Activated CD4-positive, alpha-beta T cell treated with anti-CD3 and anti-CD28 coated beads for 24 hours (primary cell): ENCODE data around the gene SSX1.
"Not testable (repeated sequence)": the region's sequence is repeated elsewhere in the genome, so short reads cannot be mapped to it uniquely, and the experiment has no call there.

Experiments
- DNase-seq, 2 donors: peaks; one replicate each; pipeline ENCODE4 v3.0.0-alpha.2; 2020; ENCODE audit warnings: low read depth in 2 of 2

SSX1 gene, protein sequence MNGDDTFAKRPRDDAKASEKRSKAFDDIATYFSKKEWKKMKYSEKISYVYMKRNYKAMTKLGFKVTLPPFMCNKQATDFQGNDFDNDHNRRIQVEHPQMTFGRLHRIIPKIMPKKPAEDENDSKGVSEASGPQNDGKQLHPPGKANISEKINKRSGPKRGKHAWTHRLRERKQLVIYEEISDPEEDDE

DNA sequence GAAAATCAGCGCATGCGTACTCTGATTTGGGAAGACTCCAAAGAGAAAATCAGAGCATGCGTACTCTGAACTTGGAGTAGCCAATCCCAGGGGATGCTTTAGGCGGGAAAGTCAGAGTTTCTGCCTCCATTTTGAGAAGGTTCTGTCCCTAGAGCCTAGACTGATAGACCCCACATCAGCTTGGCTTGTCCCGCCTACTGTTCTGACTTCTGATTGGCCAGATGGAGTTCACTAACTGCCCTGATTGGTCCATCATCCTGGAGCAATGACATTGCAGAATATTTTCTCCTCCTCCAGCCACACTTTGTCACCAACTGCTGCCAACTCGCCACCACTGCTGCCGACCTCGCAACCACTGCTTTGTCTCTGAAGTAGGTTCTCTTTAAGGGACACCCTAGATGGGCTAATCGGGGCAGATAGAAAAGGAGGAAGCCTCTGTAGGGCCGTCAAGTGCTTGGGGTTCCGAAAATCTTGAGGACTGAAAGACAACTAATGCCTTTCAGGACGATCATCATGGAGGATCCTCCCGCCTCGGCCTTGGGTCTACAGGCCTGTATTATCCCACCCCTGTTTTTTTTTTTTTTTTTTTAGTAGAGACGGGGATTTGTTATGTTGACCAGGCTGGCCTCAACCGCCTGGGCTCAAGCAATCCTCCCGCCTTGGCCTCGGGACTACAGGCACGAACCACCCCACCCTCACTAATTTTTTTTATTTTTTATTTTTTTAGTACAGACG, at the start of gene SSX1:
Gene SSX1 (plus strand): TSS at position 331 of the 735 bp plus-strand sequence. CDS start 1,850 bp downstream, outside the sequence.
- not testable (repeated sequence) for DNase-seq

DNA sequence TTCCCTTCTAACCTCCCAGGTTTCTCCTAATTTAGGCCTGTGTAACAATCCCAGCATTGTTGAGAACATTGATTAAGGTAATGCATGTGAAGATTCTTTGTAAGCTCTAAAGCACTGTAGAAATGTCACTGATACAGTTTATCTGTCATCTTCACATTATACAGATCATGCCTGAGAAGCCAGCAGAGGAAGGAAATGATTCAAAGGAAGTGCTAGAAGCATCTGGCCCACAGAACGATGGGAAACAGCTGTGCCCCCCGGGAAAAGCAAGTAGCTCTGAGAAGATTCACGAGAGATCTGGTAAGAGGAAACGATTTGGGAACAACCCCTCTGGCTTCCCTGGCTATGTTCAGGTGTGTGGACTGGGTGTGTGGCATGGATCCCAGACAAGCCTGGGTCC, 40.9 kb upstream of the SSX1 start:
- DNase-seq = not testable (repeated sequence)

DNA sequence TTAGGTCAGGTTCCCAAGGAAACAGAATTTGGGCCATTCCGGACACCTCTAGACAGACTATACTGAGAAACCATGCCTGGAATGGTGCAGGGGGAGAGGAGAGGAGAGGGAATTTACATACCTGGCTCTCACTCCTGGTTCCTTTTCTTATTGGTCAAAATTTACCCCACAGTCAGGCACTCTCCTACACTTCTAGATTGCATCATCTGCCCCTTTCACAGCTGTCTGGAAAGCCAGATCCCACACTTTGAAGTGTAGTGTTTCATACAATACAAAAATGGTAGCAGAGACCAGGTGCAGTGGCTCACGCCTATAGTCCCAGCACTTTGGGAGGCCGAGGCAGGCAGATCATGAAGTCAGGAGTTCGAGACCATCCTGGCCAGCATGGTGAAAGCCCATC, 31.0 kb upstream of the SSX1 start:
- DNase-seq = not testable (repeated sequence)

DNA sequence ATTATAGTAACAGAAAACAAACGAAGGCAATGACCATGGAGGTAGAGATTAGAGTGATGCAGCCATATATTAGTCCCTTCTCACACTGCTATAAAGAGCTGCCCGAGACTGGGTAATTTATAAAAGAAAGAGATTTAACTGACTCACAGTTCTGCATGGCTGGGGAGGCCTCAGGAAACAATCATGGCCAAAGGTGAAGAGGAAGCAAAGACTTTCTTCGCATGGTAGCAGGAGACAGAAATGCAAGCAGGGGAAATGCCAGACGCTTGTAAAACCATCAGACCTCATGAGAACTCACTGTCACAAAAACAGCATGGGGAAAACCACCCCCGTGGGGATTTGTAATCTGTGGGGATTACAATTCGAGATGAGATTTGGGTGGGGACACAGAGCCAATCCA, 2.2 kb upstream of the SSX1 start:
- not testable (repeated sequence) for DNase-seq

DNA sequence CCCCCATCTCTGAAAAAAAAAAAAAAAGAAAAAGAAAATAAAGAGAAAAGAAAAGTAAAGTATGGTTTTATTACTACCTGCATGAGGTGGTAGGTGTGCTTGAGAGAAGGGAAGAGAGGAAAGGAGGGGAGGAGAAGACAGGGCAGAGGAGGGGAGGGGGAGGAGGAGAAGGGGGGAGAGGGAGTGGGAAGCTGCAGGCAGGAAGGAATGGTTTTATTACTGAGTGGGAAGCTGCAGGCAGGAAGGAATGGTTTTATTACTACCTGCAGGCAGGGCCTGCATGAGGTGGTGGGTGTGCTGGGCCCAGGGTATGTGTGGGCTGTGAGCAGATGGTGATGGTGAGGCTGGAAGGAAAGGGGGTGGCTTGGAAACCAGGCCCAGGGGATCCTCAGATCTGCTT, 19.2 kb downstream of the SSX1 start:
- DNase-seq = not testable (repeated sequence)

DNA sequence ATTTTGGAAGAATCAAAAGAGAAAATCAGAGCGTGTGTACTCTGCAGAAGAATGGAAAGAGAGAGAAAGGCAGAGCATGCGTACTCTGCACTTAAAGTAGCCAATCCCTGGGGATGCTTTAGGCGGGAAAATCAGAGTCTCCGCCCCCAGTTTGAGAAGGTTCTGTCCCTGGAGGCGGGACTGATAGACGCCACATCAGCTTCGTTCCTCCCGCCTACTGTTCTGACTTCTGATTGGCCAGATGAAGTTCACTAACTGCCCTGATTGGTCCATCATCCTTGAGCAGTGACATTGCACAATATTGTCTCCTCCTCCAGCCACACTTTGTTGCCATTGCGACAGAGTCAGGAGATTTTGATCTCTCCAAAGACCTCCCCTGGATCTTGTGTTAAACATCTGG, 23.8 kb downstream of the SSX1 start:
- DNase-seq = no peak

DNA sequence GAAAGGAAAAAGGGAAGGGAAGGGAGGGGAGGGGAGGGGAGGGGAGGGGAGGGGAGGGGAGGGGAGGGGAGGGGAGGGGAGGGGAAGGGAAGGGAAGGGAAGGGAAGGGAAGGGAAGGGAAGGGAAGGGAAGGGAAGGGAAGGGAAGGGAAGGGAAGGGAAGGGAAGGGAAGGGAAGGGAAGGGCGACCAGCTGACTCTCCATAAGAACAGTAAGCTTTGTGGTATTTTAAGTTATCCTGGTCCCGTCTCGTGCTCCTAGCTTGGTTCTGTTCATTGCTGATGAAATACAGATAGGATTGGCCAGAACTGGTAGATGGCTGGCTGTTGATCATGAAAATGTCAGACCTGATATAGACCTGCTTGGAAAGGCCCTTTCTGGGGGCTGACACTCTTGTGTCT, 25.5 kb downstream of the SSX1 start:
- DNase-seq = not testable (repeated sequence)

DNA sequence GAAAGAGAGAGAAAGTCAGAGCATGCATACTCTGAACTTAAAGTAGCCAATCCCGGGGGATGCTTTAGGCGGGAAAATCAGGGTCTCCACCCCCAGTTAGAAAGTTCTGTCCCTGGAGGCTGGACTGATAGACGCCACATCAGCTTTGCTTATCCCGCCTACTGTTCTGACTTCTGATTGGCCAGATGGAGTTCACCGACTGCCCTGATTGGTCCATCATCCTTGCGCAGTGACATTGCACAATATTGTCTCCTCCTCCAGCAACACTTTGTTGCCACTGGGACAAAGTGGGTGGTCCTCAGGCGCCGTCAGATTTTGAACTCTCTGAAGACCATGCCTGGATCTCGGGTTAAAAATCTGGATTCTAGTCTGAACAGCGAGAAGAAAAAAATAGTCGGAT, 51.0 kb downstream of the SSX1 start:
- no peak for DNase-seq

DNA sequence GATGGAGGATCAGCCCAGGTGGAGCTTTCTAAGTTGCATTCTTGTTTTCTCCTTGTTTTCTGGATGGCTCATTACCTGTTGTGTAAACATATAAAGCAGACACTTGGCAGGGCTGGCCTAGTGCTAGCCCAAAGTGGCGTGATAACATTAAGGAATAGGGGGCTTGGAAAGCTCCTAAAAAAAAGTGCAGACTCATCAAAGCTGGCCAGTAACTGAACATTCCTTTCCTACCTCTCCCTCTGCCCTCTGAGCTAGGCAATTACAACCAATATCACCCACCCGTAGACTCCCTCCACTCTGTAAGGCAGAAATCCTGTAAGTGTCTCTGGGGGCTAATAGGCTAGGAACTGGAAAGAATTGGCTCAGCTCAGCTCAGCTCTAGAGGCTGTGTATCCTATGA, 58.8 kb downstream of the SSX1 start:
- DNase-seq = not testable (repeated sequence)
